Adrenal gland (tissue), 12 donors: ENCODE data around the gene RALGAPA1. TPM values are rescaled to one million over a fixed set of nuclear protein-coding genes. Genes with fewer than 3 reads are reported as not detected.

Experiments
- DNase-seq, 7 donors: peaks; one replicate each; pipeline ENCODE4 v3.0.0-alpha.2; 2019 to 2020
- H3K27ac ChIP-seq, 5 donors: fragments of 200-600 bp; sonication (generic) in 4 of 5; 1 replicate in 3 of 5; 2 replicates in 2 of 5; pipeline versions ENCODE4 v1.5.1 to v1.8.0; 2016 to 2020; ENCODE audit warnings: mild to moderate bottlenecking in 1 of 5
- H3K27me3 ChIP-seq: fragments of 200-600 bp; 2 replicates; pipeline ENCODE4 v1.8.0; 2021
- H3K36me3 ChIP-seq, 2 donors: fragments of 200-600 bp; replicated peaks in 1 of 2; 1 replicate in 1 of 2; 2 replicates in 1 of 2; pipeline versions ENCODE4 v1.5.1 to v1.8.0; 2018 to 2022
- H3K4me1 ChIP-seq, 2 donors: fragments of 200-600 bp; replicated peaks in 1 of 2; 1 replicate in 1 of 2; 2 replicates in 1 of 2; pipeline versions ENCODE4 v1.5.1 to v1.8.0; 2018 to 2021
- H3K4me3 ChIP-seq, 4 donors: fragments of 200-600 bp; sonication (generic) in 3 of 4; one replicate each; pipeline ENCODE4 v1.5.1; 2016 to 2018
- H3K9me3 ChIP-seq, 3 donors: fragments of 200-600 bp; sonication (generic) in 1 of 3; replicated peaks in 1 of 3; 1 replicate in 2 of 3; 2 replicates in 1 of 3; pipeline versions ENCODE4 v1.5.1 to v1.8.0; 2016 to 2021
- CTCF ChIP-seq, 6 experiments: fragments of 450-650 bp in 4 of 6; fragments of 200-600 bp in 2 of 6; sonication (generic) in 1 of 6; IDR thresholded peaks; 1 replicate in 5 of 6; 2 replicates in 1 of 6; pipeline versions ENCODE4 v1.5.1 to v1.8.0; 2016 to 2021; ENCODE audit warnings: antibody characterized with exemption in 6 of 6, mild to moderate bottlenecking in 2 of 6, moderate library complexity in 1 of 6
- POLR2A ChIP-seq, 2 donors: fragments of 450-650 bp; IDR thresholded peaks; one replicate each; pipeline ENCODE4 v1.6.1; 2017; ENCODE audit warnings: antibody characterized with exemption in 2 of 2, mild to moderate bottlenecking in 2 of 2, moderate library complexity in 1 of 2
- WGBS, 4 donors: extraction: QIAGEN DNeasy Blood & Tissue Kit in 2 of 4; methylation state at CpG; one replicate each; pipeline versions ENCODE4 v1.1.5 to v1.1.7; 2013 to 2017; 5-methylcytosine and 5-hydroxymethylcytosine counted together
- intact Hi-C, 2 donors: fragments of 100-400 bp; cut with DNase I; formaldehyde crosslinking; loops; one replicate each; pipeline versions ENCODE4 v1.14.1 to v1.15.0; 2022 to 2023
- polyA plus RNA-seq, 3 donors: library from polyadenylated mRNA; stranded (reverse); fragments of 200-250 nt in 2 of 3; fragments of 350-450 nt in 1 of 3; fragmentation: Illumina TruSeq in 1 of 3; extraction: RNeasy Lipid Tissue Mini Kit (QIAGEN cat#74804) in 1 of 3; gene quantifications; one replicate each; pipeline ENCODE4 v1.2.3, GENCODE V29; 2013 to 2014
- total RNA-seq, 9 donors: library from RNA; depleted of rRNA in 4 of 9; stranded (reverse); fragments of >200 nt in 4 of 9; fragments of 120-200 nt in 1 of 9; fragmentation: NEBNext Ultra II Directional in 1 of 9; extraction: Animal tissue kit (Norgen Biotek cat#: 25700) in 1 of 9; gene quantifications; one replicate each; pipeline versions ENCODE4 v1.1.0 to v1.2.4, GENCODE V29; 2013 to 2023
- donor health status: healthy with polysubstance abuse.
- donor health status: Bipolar disorder and iron deficiency.
- donor health status: DM: yes; HTN: yes; CAD: no.
- donor health status: DM: no; HTN: no; CAD: no.
- donor health status: DM: no; HTN: no; CAD: no.
- donor health status: DM: yes; HTN: yes; CAD: no.

RALGAPA1 gene
- total and polyA plus RNA-seq, 12 donors: 31.7 to 116 (median 64.8) TPM

DNA sequence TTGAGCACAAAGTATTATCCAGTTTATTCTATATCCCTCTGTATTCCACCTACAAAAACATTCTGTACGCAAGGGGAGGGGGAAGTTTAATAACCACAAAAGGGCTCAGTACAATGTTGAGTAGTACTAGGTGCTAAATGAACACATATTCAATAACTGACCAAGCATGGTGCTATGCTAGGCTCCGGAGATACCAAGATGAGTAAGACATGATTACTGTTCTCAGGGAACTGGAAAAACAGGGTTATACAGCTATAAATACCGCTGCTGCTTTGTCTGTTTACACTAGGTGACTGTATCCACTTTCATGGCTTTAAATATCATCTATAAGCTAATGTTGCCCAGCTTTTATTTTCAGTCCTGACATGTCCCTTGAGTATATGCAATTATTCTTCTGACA lies 139.3 kb downstream of the RALGAPA1 start:
- H3K27ac ChIP-seq: no peak overlapping the region
- intact Hi-C loops: no loop called here
- DNase-seq: no peak
- H3K4me3 ChIP-seq: no peak overlapping the region
- TF ChIP-seq CTCF (IDR thresholded peaks at IDR 0.05) (no peak), POLR2A (IDR thresholded peaks at IDR 0.05) (no peak)
- no peaks in the 10 kb centered on the region for H3K9me3 ChIP-seq
- H3K27me3 ChIP-seq: no peaks in the 10 kb centered on the region
- 92 to 94% (median 93%) methylated on average over 3 of the region's 3 CpGs for WGBS, 4 donors
- H3K4me1 ChIP-seq: no peaks in the 10 kb centered on the region
- H3K36me3 ChIP-seq: peaks cover 0 to 31% of the 10 kb centered on the region in 2 donors

DNA sequence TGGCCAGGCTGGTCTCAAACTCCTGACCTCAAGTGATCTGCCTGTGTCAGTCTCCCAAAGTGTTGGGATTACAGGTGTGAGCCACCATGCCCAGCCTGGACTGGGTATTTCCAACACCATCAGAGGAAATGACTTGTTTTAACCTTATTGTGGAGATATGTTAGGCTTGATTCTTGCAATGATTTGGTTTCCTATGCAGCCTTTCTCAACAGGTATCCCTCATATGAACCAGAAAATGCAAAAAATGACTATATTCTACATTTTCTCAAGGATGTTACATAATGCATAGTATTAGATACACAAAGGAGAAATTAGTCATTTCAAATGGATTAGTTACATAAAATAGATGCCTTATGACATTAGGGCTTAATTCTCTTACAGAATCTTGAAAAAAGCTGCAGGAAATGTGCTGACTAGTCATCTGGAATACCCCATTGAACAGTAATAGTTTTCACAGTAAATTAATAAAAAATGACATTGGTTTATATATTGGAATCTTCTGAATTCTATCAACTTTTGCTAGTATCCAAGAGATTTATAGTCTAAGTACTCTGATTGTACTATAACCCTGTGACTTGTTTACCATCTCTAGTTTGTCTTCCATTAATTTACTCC lies 142.6 kb downstream of the RALGAPA1 start:
- Histone ChIP-seq H3K9me3 (no peaks in the 10 kb centered on the region), H3K27me3 (no peaks in the 10 kb centered on the region), H3K27ac (no peak overlapping the region), H3K36me3 (peaks cover 0 to 15% of the 10 kb centered on the region in 2 donors), H3K4me1 (no peaks in the 10 kb centered on the region), H3K4me3 (no peak overlapping the region)
- no peak for DNase-seq
- TF ChIP-seq POLR2A (IDR thresholded peaks at IDR 0.05): no peak
- no peak for TF ChIP-seq CTCF (IDR thresholded peaks at IDR 0.05)
- intact Hi-C loops: no loop called here

DNA sequence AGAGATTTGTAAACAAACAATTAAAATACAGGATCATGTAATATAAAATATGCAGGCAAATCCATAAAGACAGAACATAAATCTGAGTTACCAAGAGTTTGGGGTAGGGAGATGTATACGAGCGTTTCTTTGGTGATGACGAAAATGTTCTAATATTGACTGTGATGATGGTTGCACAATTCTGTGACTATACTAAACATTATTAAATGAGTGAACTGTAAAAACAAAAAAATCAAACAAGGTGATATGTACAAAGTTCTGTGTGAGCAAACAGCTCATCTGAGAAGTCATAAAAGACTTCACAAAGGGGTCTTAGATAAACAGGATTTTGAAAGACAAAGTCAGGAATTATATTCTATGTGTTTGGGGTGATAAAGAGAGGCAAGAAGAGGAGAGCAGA lies 147.2 kb downstream of the RALGAPA1 start:
- Histone ChIP-seq H3K36me3 (no peaks in the 10 kb centered on the region), H3K27ac (no peak overlapping the region)
- 93 to 96% (median 94%) methylated on average over 3 of the region's 3 CpGs for WGBS, 4 donors

DNA sequence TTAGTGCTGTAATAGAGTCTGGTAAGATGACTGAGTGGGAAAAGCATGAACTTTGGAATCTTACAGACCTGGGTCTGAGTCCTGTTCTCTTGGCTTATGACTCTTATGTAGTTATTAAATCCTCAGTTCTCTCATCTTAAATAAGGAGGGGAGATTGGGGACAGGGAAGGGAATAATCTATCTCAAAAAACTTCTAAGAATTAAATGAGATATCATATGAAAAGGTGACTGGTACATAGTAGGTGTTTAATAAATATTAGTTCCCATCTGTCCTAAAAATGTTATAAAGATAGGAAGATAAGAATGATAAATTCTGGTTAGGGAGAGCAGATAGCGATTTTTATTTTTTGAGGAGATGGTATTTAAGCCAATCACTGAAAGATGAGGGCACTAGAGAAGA lies 156.1 kb downstream of the RALGAPA1 start:
- Histone ChIP-seq H3K9me3 (no peaks in the 10 kb centered on the region), H3K4me1 (no peaks in the 10 kb centered on the region), H3K36me3 (peaks cover 0 to 11% of the 10 kb centered on the region in 2 donors), H3K27ac (no peak overlapping the region), H3K27me3 (no peaks in the 10 kb centered on the region), H3K4me3 (no peak overlapping the region)
- no peak for DNase-seq
- TF ChIP-seq POLR2A (IDR thresholded peaks at IDR 0.05) (no peak), CTCF (IDR thresholded peaks at IDR 0.05) (no peak)
- 95 to 97% (median 96%) methylated on average over 1 of the region's 1 CpG for WGBS, 4 donors
- intact Hi-C loops: no loop called here

More for the DNA sequence above, 147.2 kb downstream of the RALGAPA1 start:
- no peaks in the 10 kb centered on the region for H3K4me1 ChIP-seq
- H3K9me3 ChIP-seq: no peaks in the 10 kb centered on the region
- intact Hi-C loops: no loop called here
- DNase-seq: no peak
- no peak overlapping the region for H3K4me3 ChIP-seq
- H3K27me3 ChIP-seq: no peaks in the 10 kb centered on the region
- TF ChIP-seq CTCF (IDR thresholded peaks at IDR 0.05): no peak
- TF ChIP-seq POLR2A (IDR thresholded peaks at IDR 0.05): no peak
